Medulla oblongata (tissue), 1 donor: ENCODE measurements around the gene PPIF.

Experiments used
- DNase-seq: peaks from one replicate; pipeline ENCODE4 v3.0.0-alpha.2; 2015; ENCODE audit errors: extremely low spot score

PPIF gene

GRCh38 chr10:79347226-79347893, at the start of gene PPIF:
Gene PPIF, plus strand, starts transcription at chr10:79347469. Its CDS starts 80 bp downstream, at chr10:79347549.
- peak; percentile 95 for DNase-seq

GRCh38 chr10:79298403-79299244, 48.6 kb upstream of the PPIF start:
- no peak for DNase-seq

- no peak for DNase-seq
Observed at GRCh38 chr10:79299397-79300241, 47.6 kb upstream of the PPIF start.

- DNase-seq, result no peak
Observed at GRCh38 chr10:79300711-79301110, 46.6 kb upstream of the PPIF start.

- no peak for DNase-seq
Observed at GRCh38 chr10:79301754-79302530, 45.3 kb upstream of the PPIF start.

GRCh38 chr10:79303631-79304478, 43.4 kb upstream of the PPIF start:
- no peak for DNase-seq

- DNase-seq, result no peak
Observed at GRCh38 chr10:79304479-79305087, 42.7 kb upstream of the PPIF start.

GRCh38 chr10:79305515-79305914, 41.8 kb upstream of the PPIF start:
- no peak for DNase-seq

- DNase-seq, result no peak
Observed at GRCh38 chr10:79305988-79306387, 41.3 kb upstream of the PPIF start.

- no peak for DNase-seq
Observed at GRCh38 chr10:79306644-79307220, 40.5 kb upstream of the PPIF start.

GRCh38 chr10:79308016-79308415, 39.3 kb upstream of the PPIF start:
- no peak for DNase-seq

GRCh38 chr10:79308969-79309665, 38.2 kb upstream of the PPIF start:
- no peak for DNase-seq

GRCh38 chr10:79310200-79310865, 36.9 kb upstream of the PPIF start:
- peak; percentile 38 for DNase-seq

- DNase-seq, result no peak
Observed at GRCh38 chr10:79310911-79311573, 36.2 kb upstream of the PPIF start.

- peak; percentile 67 for DNase-seq
Observed at GRCh38 chr10:79311581-79312407, 35.5 kb upstream of the PPIF start.

GRCh38 chr10:79312601-79313187, 34.6 kb upstream of the PPIF start:
- DNase-seq, result no peak

GRCh38 chr10:79313320-79313719, 33.9 kb upstream of the PPIF start:
- DNase-seq, result no peak
